Stimulated activated naive B cell treated with anti-CD40 and anti-IgM and Interleukin-4, amounts not matched to agents 10 μg/mL and 1 μg/mL and 100 μg/mL, for 72 hours (primary cell): ENCODE measurements around the gene NGF.
"Not testable (repeated sequence)": the region's sequence is repeated elsewhere in the genome, so short reads cannot be mapped to it uniquely, and the experiment has no call there.

Experiments used
- ATAC-seq, 2 donors: fragments of 150-1000 bp; cut with Tn5 transposase; replicated peaks; 2 replicates each; pipeline ENCODE4 v1.10.0; 2021; ENCODE audit warnings: moderate library complexity in 1 of 2
- DNase-seq: peaks from one replicate; pipeline ENCODE4 v3.0.0; 2021
- H3K27ac Mint-ChIP-seq: one replicate; pipeline ENCODE4 v1.8.0; 2022; ENCODE audit warnings: mild to moderate bottlenecking, mixed read lengths
- H3K27me3 Mint-ChIP-seq, 2 donors: one replicate each; pipeline ENCODE4 v1.8.0; 2022; ENCODE audit warnings: mixed read lengths in 2 of 2
- H3K36me3 Mint-ChIP-seq, 2 donors: one replicate each; pipeline ENCODE4 v1.8.0; 2022; ENCODE audit warnings: mixed read lengths in 2 of 2, mild to moderate bottlenecking in 1 of 2
- H3K4me1 Mint-ChIP-seq, 2 donors: one replicate each; pipeline ENCODE4 v1.8.0; 2022; ENCODE audit warnings: mixed read lengths in 2 of 2, mild to moderate bottlenecking in 1 of 2
- H3K4me3 Mint-ChIP-seq, 2 donors: one replicate each; pipeline ENCODE4 v1.8.0; 2022; ENCODE audit warnings: mild to moderate bottlenecking in 2 of 2, mixed read lengths in 2 of 2, moderate library complexity in 1 of 2
- H3K9me3 Mint-ChIP-seq, 2 donors: one replicate each; pipeline ENCODE4 v1.8.0; 2022; ENCODE audit warnings: mixed read lengths in 2 of 2, mild to moderate bottlenecking in 1 of 2

Gene NGF

DNA sequence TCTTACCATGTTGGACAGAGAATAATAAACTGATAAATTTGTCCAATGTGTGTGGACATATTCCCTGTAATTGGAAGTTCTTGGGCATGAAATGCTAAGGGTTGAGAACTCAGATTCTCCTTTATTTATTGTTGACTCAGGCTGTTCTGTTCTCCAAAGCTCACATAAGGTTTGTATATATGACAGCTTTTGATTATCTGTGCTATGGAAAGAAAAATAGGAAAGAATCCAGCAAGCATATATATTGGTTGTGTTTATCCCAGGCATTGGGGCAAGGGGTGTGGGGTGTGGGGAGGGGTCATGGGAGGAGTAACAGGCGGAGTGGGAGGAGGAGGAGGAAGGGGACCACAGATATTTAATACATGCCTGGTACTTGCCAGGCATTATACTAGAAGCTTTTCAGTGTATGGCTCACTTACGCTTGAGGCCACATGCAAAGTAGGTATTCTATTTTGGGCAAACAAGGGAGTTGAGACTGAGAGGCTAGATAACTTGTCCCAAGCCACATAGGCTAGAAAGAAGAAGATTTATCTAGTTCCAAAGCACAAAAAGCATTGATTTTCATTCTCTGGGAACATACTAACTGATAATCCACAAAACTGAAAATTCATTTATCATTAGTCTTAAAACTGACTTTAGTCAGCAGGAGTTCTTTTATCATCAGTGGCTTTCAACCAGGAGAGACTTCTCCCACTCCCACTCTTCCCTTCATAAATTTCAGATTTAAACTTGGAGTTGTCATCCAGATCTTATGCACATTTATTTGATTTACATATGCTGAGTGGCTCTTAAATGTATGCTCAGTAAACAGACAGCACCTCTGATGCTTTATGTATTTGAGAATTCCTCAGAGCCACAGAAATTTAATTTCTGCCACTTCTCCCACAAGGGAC, 27.2 kb downstream of the NGF start:
- no peaks in the 10 kb centered on the region for H3K9me3 Mint-ChIP-seq
- no peak overlapping the region for H3K4me3 Mint-ChIP-seq
- DNase-seq (no peak), ATAC-seq (no peak)
- no peak overlapping the region for H3K27ac Mint-ChIP-seq
- no peaks in the 10 kb centered on the region for H3K36me3 Mint-ChIP-seq
- no peaks in the 10 kb centered on the region for H3K4me1 Mint-ChIP-seq
- peaks cover 0 to 4% of the 10 kb centered on the region in 2 donors for H3K27me3 Mint-ChIP-seq

DNA sequence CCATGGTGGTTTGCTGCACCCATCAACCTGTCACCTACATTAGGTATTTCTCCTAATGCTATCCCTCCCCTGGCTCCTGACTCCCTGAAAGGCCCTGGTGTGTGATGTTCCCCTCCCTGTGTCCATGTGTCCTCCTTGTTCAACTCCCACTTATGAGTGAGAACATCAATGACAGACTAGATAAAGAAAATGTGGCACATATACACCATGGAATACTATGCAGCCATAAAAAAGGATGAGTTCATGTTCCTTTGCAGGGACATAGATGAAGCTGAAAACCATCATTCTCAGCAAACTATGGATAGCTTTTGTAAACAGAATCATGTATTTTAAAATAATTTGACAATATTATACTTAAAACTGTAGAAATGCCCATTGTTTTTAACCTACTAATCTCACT, 28.5 kb downstream of the NGF start:
- not testable (repeated sequence) for ATAC-seq, H3K27ac Mint-ChIP-seq, H3K4me3 Mint-ChIP-seq, H3K4me1 Mint-ChIP-seq, H3K36me3 Mint-ChIP-seq, DNase-seq, H3K27me3 Mint-ChIP-seq, H3K9me3 Mint-ChIP-seq

DNA sequence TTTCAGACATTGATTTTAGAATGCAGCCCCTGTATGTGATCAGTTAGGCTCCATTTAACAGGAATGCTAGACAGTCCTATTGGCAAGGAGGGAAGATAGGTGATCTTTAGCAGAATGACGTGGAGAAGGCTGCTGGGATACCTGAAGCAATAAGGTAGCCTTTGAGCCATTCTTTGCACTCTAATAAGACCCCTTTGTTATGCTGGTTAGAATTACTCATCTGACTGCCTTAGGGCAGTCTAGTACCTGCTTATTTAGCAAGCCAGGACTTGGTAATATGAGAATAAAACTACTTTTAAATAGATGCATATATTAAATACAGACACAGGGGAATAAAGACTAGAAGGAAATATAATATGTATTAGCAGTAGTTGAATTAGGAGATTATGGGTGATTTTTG, 29.1 kb downstream of the NGF start:
- Mint-ChIP-seq H3K27me3 (no peaks in the 10 kb centered on the region), H3K9me3 (no peaks in the 10 kb centered on the region), H3K4me3 (no peak overlapping the region), H3K36me3 (no peaks in the 10 kb centered on the region), H3K4me1 (no peaks in the 10 kb centered on the region), H3K27ac (no peak overlapping the region)
- ATAC-seq (no peak), DNase-seq (no peak)

DNA sequence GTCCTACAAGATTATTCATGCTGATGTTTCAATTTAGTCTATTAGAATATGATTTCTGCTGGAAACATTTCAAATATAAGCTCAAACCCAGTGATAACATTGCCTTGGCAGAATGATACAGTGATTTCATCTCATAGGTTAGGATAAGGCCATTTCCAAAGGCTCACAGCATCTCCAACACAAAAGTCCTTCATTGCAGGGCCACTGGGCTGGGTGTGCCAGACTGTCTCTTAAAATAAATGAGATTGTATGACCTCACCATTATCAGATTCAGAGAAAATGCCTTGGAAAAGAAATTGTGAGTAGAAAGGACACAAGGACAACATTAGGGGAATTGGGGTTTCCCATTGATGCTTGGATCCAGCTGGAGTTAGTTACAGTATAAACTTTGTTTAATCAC, 30.4 kb downstream of the NGF start:
- no peak for ATAC-seq

DNA sequence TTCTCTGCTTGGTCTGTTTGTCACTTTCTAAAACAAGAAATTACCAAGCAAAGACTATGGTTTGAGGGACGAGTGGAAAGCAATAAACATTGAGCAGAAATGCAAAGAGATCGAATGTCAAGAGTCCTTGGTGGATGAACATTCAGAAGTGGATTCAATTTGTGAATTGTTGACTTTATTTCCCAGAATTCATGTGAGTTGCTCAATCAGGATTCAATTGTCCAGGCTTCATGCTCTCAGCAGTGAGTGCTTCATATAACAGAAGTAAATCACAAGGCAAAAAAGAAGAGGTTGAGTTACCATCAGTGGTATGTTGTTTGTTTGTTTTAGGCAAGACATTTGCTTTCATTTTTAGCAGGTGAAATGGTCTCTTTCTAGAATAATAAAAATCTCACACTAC, 31.9 kb downstream of the NGF start:
- H3K27ac Mint-ChIP-seq = no peak overlapping the region

More for the DNA sequence above, 30.4 kb downstream of the NGF start:
- Mint-ChIP-seq H3K9me3 (peaks cover 4 to 5% of the 10 kb centered on the region in 2 donors), H3K27ac (no peak overlapping the region), H3K4me3 (no peak overlapping the region), H3K36me3 (no peaks in the 10 kb centered on the region), H3K27me3 (no peaks in the 10 kb centered on the region), H3K4me1 (no peaks in the 10 kb centered on the region)
- DNase-seq = no peak

GRCh38 chr1:115303364-115303763, 34.7 kb downstream of the NGF start:
- Mint-ChIP-seq H3K4me3 (no peak overlapping the region), H3K36me3 (no peaks in the 10 kb centered on the region), H3K27me3 (no peaks in the 10 kb centered on the region), H3K27ac (no peak overlapping the region), H3K4me1 (no peaks in the 10 kb centered on the region), H3K9me3 (peaks cover 4 to 5% of the 10 kb centered on the region in 2 donors)
- DNase-seq = no peak
- ATAC-seq = no peak

More for the DNA sequence above, 31.9 kb downstream of the NGF start:
- H3K9me3 Mint-ChIP-seq = peaks cover 4 to 5% of the 10 kb centered on the region in 2 donors
- H3K4me1 Mint-ChIP-seq = no peaks in the 10 kb centered on the region
- DNase-seq (no peak), ATAC-seq (no peak)
- no peaks in the 10 kb centered on the region for H3K27me3 Mint-ChIP-seq
- no peak overlapping the region for H3K4me3 Mint-ChIP-seq
- H3K36me3 Mint-ChIP-seq = no peaks in the 10 kb centered on the region

- no peaks in the 10 kb centered on the region for H3K36me3 Mint-ChIP-seq
- H3K27ac Mint-ChIP-seq = no peak overlapping the region
- peaks cover 4 to 5% of the 10 kb centered on the region in 2 donors for H3K9me3 Mint-ChIP-seq
- DNase-seq (no peak), ATAC-seq (no peak)
- peaks cover 0 to 3% of the 10 kb centered on the region in 2 donors for H3K27me3 Mint-ChIP-seq
- no peak overlapping the region for H3K4me3 Mint-ChIP-seq
- no peaks in the 10 kb centered on the region for H3K4me1 Mint-ChIP-seq
These were observed 35.6 kb downstream of the NGF start for GRCh38 chr1:115302390-115302961.

- H3K27me3 Mint-ChIP-seq = peaks cover 0 to 6% of the 10 kb centered on the region in 2 donors
- no peak overlapping the region for H3K27ac Mint-ChIP-seq
- no peak for DNase-seq
- ATAC-seq = no peak
- H3K4me3 Mint-ChIP-seq = no peak overlapping the region
- H3K4me1 Mint-ChIP-seq = no peaks in the 10 kb centered on the region
- peaks cover 4 to 5% of the 10 kb centered on the region in 2 donors for H3K9me3 Mint-ChIP-seq
- H3K36me3 Mint-ChIP-seq = no peaks in the 10 kb centered on the region
These were observed 36.5 kb downstream of the NGF start for GRCh38 chr1:115301438-115302020.

GRCh38 chr1:115300087-115300876, 37.8 kb downstream of the NGF start:
- no peak for ATAC-seq

GRCh38 chr1:115299266-115299665, 38.8 kb downstream of the NGF start:
- no peaks in the 10 kb centered on the region for H3K36me3 Mint-ChIP-seq
- H3K4me1 Mint-ChIP-seq = no peaks in the 10 kb centered on the region
- H3K9me3 Mint-ChIP-seq = peaks cover 5 to 7% of the 10 kb centered on the region in 2 donors
- DNase-seq (no peak), ATAC-seq (no peak)
- H3K27ac Mint-ChIP-seq = no peak overlapping the region
- H3K27me3 Mint-ChIP-seq = peaks cover 0 to 6% of the 10 kb centered on the region in 2 donors
- no peak overlapping the region for H3K4me3 Mint-ChIP-seq

More at GRCh38 chr1:115300087-115300876, 37.8 kb downstream of the NGF start:
- no peak for DNase-seq
- Mint-ChIP-seq H3K27me3 (peaks cover 0 to 6% of the 10 kb centered on the region in 2 donors), H3K27ac (no peak overlapping the region), H3K4me1 (no peaks in the 10 kb centered on the region), H3K4me3 (no peak overlapping the region), H3K36me3 (no peaks in the 10 kb centered on the region), H3K9me3 (peaks cover 5 to 7% of the 10 kb centered on the region in 2 donors)

DNA sequence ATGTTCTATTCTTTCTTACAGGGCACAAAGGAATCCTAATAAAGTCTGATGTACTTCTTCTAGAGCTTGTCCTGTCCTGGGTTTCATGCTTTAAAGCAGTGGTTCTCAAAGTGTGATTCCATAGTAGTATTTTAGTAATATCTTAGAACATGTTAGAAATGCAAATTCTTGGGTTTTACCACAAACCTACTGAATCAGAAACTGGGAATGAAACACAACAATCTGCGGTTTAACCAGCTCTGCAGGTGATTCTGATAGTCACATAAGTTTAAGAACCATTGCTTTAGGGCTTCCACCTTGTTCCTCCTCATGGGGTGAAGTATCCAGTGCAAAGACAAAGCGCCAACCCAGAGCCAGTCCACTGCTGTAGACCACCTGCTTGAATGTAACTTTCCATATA, 41.1 kb downstream of the NGF start:
- ATAC-seq = no peak
- no peak overlapping the region for H3K27ac Mint-ChIP-seq
- peaks cover 0 to 2% of the 10 kb centered on the region in 2 donors for H3K9me3 Mint-ChIP-seq
- peaks cover 0 to 6% of the 10 kb centered on the region in 2 donors for H3K27me3 Mint-ChIP-seq
- no peaks in the 10 kb centered on the region for H3K36me3 Mint-ChIP-seq
- DNase-seq = no peak
- no peak overlapping the region for H3K4me3 Mint-ChIP-seq
- H3K4me1 Mint-ChIP-seq = no peaks in the 10 kb centered on the region

- H3K9me3 Mint-ChIP-seq = peaks cover 0 to 2% of the 10 kb centered on the region in 2 donors
- ATAC-seq (no peak), DNase-seq (no peak)
- H3K4me3 Mint-ChIP-seq = no peak overlapping the region
- H3K36me3 Mint-ChIP-seq = no peaks in the 10 kb centered on the region
- no peaks in the 10 kb centered on the region for H3K4me1 Mint-ChIP-seq
- no peak overlapping the region for H3K27ac Mint-ChIP-seq
- H3K27me3 Mint-ChIP-seq = peaks cover 0 to 6% of the 10 kb centered on the region in 2 donors
These were observed 41.9 kb downstream of the NGF start for GRCh38 chr1:115295904-115296696.

DNA sequence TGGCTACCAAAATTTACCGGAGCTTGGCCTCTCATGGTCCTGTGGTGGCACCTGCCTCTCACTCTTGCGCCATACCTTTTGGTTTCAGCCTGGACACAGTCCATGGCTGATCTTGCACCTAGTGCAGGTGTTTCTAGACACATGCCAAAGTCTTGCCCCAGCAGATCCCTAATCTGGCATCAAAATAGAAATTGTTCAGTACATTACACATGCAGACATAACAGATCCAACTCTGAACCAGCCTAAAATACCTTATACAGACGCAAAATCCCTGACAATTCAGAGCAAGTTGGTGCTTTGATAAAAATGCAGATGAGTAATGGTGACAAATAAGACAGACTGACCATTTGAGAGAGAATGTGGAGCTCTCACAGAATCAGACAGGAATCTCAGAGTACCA, 44.1 kb downstream of the NGF start:
- Mint-ChIP-seq H3K36me3 (no peaks in the 10 kb centered on the region), H3K4me3 (no peak overlapping the region), H3K9me3 (peaks cover 0 to 2% of the 10 kb centered on the region in 2 donors), H3K4me1 (no peaks in the 10 kb centered on the region), H3K27me3 (peaks cover 0 to 10% of the 10 kb centered on the region in 2 donors), H3K27ac (no peak overlapping the region)
- DNase-seq = no peak
- ATAC-seq = no peak
